ENCODE results near the gene GATM.

The GATM gene

DNA sequence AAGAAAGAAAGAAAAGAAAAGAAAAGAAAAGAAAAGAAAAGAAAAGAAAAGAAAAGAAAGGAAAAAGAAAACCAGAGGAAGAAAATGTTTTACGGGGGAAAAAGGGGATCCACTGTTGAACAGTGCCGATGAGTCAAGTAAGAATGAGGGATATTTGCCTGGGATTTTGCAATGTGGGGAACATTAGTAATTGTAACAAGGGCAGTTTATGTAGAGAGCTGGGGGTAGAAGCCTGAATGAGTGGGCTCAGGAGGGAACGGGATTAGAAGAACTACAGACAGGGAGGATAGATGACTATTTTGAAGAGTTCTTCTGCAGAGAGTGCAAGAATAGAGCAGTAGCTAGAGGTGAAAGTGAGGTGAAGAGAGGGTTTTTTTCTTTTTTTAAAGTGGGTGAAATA is 28.7 kb downstream of the GATM start:
- DNase-seq (ENCODE audit: low spot score): no peak
- TF ChIP-seq, protein P1, sequence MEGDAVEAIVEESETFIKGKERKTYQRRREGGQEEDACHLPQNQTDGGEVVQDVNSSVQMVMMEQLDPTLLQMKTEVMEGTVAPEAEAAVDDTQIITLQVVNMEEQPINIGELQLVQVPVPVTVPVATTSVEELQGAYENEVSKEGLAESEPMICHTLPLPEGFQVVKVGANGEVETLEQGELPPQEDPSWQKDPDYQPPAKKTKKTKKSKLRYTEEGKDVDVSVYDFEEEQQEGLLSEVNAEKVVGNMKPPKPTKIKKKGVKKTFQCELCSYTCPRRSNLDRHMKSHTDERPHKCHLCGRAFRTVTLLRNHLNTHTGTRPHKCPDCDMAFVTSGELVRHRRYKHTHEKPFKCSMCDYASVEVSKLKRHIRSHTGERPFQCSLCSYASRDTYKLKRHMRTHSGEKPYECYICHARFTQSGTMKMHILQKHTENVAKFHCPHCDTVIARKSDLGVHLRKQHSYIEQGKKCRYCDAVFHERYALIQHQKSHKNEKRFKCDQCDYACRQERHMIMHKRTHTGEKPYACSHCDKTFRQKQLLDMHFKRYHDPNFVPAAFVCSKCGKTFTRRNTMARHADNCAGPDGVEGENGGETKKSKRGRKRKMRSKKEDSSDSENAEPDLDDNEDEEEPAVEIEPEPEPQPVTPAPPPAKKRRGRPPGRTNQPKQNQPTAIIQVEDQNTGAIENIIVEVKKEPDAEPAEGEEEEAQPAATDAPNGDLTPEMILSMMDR (IDR thresholded peaks at IDR 0.05; ENCODE audit: extremely low read depth, missing control alignments): no peak

DNA sequence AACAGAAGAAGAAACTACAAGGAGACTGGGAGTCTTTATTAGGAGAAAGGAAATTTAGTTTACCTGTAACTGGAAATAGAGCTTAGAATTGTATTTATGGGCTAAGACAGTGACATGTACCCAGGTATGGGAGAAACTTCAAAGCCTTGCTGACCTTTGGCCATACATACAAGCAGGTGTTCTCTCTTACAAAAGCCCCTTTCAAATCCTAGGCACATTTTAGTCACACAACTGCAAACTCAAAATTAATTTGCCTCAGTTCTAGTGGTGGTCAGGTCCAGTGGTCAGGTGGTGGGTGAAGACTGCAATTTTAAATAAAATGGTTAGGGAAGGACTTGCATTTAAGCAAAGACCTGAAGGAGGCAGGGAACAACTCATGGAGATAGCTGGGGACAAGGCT is 30.4 kb downstream of the GATM start:
- DNase-seq (ENCODE audit: low spot score): no peak
- TF ChIP-seq, protein P1 (IDR thresholded peaks at IDR 0.05; ENCODE audit: extremely low read depth, missing control alignments): no peak

DNA sequence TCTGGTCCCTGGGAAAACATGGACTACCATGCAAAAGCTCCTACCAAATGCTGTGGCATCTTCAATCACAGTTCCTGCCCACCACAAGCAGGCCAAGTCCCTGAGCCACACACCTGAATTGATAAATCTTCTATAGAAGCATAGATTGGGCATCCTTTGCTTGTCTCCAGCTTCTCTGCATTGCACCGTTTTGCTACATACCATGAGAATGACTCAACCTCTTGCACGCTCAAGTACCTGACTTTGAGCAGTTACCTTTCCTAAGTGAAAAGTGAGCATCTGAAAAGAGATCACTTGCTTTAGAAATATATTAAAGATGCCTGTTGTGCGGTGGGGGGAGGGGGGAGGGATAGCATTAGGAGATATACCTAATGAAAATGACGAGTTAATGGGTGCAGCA is 31.3 kb downstream of the GATM start:
- TF ChIP-seq, protein P1 (IDR thresholded peaks at IDR 0.05; ENCODE audit: extremely low read depth, missing control alignments): no peak
- no peak for DNase-seq (ENCODE audit: low spot score)

DNA sequence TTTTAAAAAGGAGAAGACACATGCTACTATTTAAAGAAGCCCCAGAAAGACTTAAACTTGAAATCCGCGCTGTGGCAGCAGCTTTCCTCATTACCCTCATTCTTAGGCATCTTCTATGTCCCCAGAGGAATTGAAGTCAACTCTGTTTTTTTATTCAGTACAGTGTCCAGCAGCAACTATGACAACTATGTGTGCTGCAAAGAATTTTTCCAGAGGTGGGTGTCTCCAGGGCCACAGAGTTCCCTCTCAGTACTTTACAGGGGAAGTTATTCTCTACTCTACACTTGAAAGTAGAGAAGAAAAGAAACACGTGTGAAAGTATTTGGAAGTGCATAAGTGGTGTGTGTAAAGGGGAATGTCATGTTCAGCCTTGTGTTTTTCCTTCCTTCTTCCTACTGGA is 32.0 kb downstream of the GATM start:
- TF ChIP-seq, protein P1 (IDR thresholded peaks at IDR 0.05; ENCODE audit: extremely low read depth, missing control alignments): no peak
- DNase-seq (ENCODE audit: low spot score): no peak

DNA sequence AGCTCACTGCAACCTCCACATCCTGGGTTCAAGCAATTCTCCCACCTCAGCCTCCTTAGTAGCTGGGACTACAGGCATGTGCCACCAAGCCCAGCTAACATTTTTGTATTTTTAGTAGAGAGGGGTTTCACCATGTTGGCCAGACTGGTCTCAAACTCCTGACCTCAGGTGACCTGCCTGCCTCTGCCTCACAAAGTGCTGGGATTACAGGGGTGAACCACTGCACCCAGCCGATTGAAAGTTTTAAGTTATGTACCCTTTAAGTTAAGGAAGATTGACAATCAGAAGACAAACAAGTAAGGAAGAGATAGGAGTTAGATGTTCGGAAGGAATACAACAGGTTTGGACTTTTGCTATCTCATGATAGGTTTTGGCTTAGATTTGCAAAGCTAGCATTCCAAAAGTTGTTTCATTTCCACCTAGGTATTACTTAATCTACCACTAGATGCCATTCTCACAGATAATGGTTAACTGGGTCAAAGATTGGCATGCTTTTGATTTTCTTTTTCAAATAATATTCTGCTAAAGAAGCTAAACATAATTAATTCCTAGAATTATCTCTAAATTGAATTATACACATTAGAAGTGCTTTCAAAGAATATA is 35.0 kb downstream of the GATM start:
- no peak for DNase-seq (ENCODE audit: low spot score)

DNA sequence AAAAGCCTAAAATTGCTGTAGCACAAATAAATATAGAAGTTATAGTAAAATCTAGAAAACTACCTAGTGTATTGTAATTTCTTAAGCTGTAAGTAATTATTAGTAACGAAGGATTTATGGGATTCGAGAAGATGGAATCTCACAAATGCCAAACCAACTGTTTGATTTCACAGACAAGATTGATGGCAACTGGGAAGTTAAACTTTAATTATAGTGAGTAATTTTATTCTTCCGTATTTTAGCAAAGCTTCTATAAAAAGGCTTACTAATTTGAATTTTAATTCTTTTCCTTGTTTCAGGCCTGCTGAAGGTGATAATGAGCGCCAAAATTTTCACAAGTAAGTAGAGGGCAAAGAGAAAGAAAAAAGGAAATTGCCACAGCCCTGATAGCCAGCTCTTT is 36.6 kb downstream of the GATM start:
- TF ChIP-seq, protein P1 (IDR thresholded peaks at IDR 0.05; ENCODE audit: extremely low read depth, missing control alignments): no peak
- no peak for DNase-seq (ENCODE audit: low spot score)

More for the DNA sequence above, 35.0 kb downstream of the GATM start:
- TF ChIP-seq, protein P1 (IDR thresholded peaks at IDR 0.05; ENCODE audit: extremely low read depth, missing control alignments): no peak

DNA sequence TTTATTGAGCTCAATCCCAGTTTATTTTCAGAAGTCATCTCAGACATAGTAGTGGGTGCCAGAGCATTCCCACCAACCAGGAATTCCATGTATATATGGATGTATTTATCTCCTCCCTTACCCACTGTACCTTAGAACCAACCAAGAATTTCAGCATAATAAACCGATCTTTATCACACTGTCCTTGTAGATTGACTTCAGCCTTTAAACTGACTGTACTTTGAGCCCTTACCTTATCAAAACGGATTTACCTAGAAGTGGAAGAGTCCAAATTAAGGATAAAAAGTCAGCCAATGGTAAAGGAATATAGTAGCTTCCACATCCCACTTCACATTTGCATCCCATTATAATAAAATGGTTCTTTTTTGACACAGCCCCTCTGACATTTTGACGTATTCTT is 37.9 kb downstream of the GATM start:
- DNase-seq (ENCODE audit: low spot score): no peak
- TF ChIP-seq, protein P1 (IDR thresholded peaks at IDR 0.05; ENCODE audit: extremely low read depth, missing control alignments): no peak
